Activated CD8-positive, alpha-beta memory T cell treated with anti-CD3 and anti-CD28 coated beads, Interleukin-2, amount 50 U/mL, for 4 hours (primary cell): Measurements from ENCODE around the gene TEX48.

ENCODE experiments used
- DNase-seq: peaks from one replicate; pipeline ENCODE4 v3.0.0-alpha.2; 2020

TEX48 gene

DNA sequence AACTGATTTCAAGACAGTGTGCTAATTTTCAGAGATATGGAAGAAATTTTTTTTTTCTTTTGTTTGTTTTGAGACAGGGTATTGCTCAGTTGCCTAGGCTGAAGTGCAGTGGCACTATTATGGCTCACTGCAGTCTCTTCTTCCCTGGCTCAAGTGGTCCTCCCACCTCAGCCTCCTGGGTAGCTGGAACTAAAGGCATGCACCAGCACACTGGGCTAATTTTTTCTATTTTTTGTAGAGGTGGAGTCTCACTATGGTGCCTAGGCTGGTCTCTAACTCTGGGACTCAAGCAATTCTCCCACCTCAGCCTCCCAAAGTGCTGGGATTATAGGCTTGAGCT lies 9.9 kb upstream of the TEX48 start:
- no peak for DNase-seq

DNA sequence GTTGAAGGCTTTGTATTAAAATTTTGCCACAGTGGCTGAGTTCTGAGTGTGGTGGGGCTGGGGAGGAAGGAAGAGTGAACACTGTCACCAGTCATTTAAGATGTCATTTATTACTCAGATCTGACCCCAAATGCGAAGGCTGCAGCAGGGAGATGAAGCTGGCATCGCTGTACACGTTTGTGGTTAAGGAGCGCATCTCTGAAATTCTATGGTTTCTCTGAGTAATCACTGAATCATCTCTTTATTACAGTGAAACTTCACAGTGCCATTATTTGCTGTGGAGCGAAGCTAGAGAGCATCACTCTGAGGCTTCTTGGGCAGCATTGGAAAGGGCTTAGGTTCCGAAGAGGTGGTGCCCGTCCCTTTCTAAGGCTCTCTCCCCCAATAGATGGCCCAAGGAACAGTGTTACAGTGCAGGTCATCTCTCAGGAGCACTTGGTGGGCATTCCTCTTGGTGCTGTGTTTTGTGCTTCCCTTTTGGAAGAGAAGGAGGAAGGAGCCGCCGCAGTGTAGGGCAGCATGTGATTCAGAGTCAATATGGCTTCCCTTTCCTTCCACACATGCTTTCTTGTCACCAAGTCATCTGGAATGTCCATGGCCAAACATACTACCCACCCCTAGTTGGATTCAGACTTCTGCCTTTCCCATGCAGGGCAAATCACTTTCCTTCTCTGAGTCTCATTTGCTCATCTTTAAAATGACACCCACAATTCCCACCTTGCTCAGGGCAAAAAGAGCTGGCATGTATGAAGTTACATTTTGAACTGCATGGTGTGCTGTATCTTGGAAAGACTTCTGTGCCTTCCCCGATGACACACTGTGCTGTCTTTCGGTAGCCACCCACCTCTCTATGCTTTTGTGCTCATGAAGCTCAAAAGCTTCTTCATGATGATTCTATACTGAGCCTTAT lies 9.3 kb upstream of the TEX48 start:
- DNase-seq = peak; percentile 51

DNA sequence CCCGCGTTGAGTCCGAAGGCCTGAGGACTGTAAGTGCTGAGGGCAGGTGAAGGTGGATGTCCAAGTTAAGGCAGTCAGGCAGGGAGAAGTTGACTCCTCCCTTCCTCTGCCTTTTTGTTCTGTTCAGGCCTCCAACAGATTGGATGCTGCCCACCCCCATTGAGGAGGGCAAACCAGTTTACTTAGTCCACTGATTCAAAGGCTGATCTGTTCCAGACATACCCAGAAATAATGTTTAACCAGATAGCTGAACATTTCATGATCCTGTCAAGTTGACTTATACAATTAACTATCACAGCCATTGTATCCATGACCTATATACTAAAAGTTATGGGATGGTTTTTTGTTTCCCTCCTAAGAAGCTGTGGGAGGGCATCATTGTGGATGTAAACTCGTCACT lies 8.3 kb upstream of the TEX48 start:
- DNase-seq = no peak

DNA sequence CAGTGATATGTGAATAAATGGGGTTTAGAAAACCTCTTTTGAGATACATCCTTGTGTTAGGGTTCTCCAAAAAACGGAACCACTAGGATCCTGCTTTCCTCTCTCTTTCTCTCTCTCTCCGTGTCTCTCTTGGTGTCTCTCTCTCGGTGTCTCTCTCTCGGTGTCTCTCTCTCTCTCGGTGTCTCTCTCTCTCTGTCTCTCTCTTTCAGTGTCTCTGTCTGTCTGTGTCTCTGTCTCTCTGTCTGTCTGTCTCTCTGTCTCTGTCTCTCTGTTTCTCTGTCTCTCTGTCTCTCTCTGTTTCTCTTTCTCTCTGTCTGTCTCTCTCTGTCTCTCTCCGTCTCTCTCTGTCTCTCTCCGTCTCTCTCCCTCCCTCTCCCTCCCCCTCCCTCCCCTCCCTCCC lies 7.8 kb upstream of the TEX48 start:
- DNase-seq = no peak

DNA sequence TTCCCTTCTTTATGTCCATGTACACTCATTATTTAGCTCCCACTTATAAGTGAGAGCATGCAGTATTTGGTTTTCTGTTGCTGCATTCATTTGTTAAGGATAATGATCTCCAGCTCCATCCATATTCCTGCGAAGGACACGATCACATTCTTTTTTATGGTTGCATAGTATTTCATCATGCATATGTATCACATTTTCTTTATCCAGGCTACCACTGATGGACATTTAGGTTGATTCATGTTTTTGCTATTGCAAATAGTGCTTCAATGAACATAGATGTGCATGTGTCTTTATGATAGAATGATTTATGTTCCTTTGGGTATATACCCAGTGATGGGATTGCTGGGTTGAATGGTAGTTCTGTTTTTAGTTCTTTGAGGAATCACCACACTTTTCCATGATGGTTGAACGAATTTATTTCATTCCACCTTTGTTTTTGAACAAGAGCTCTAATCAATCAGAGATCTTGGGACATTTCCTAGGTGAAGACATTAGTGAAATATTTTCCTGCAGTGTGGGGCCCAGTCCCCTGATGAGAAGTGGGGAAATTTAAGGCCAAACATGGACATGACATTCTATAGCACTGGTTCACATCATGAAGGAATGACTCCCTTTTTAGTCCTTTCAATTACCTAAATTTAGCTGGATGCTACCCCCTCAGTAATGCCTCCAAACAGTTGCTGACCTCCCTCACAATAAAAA lies 7.1 kb upstream of the TEX48 start:
- no peak for DNase-seq

DNA sequence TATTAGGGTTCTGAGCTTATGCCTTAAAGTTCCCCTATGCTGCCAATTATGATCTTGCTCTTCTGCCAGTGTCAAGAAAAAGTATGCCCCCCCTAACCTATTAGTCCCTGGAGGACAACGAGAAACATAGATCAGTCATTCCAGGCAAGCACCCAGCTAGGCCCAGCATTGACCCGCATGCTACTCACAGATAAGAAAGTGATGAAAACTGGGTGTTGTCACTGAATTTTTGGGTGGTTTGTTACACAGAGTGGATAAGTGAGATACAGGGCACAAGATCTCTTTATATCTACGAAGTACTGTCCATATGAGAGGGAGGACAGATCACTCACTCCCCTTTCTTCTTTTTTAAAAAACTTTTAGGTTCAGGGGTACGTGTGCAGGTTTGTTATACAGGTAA lies 6.4 kb upstream of the TEX48 start:
- no peak for DNase-seq

DNA sequence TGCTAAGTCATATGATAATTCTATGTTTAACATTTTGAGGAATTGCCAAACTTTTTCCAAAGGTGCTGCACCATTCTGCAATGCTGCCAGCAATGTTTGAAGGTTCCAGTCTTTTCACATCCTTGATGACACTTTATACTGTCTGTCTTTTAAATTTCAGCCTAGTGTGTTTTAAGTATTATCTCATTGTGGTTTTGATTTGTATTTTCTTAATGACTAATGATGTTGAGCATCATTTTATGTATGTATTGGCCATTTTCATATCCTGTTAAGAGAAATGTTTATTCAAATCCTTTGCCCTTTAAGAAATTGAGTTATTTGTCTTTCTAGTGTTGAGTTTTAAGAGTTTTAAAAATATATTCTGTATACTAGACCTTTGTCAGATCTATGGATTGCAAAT lies 5.0 kb upstream of the TEX48 start:
- DNase-seq = no peak

DNA sequence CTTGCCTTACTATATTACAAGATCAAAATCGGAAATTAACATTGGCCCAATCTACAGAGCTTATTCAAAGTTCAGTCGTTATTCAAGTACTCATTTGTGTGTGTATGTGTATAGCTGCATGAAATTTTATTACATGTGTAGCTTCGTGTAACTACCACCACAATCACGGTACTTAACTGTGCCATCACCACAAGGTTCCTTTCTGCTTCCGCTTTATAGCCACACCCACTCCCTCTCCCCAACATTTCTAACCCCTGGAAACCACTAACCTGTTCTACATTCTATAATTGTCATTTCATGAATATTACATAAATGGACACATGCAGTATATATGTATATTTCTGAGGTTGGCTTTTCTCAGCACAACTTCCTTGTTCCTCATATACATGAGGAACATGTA lies 4.0 kb upstream of the TEX48 start:
- no peak for DNase-seq

DNA sequence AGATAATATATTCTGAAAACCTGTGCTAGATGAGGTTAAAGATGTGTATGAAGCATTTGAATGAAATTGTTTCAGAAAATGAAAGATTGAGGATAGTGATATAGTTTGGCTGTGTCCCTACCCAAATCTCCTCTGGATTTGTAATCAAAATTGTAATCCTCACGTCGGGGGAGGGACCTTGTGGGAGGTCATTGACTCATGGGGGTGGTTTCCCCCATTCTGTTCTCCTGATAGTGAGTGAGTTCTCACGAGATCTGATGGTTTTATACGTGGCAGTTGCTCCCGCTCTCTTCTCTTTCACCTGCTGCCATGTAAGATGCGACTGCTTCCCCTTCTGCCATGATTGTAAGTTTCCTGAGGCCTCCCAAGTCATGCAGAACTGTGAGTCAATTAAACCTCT lies 2.0 kb upstream of the TEX48 start:
- DNase-seq = no peak

DNA sequence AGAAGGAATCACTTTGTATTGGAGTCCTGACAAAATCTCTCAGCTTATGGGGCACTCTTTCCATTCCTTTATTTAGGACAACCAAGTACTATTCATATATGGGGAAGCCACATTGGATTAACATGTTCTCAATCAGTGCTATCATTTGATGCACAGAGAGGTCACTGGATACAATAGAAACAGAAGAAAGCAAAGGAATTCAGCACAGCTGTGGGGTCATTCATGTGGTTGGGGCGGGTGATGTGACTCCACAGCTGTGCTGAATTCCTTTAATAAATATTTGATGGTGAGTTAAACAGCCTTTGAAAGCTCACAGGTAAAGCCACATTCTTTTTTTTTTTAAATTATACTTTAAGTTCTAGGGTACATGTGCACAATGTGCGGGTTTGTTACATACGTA lies 854 bp upstream of the TEX48 start:
- DNase-seq = no peak

DNA sequence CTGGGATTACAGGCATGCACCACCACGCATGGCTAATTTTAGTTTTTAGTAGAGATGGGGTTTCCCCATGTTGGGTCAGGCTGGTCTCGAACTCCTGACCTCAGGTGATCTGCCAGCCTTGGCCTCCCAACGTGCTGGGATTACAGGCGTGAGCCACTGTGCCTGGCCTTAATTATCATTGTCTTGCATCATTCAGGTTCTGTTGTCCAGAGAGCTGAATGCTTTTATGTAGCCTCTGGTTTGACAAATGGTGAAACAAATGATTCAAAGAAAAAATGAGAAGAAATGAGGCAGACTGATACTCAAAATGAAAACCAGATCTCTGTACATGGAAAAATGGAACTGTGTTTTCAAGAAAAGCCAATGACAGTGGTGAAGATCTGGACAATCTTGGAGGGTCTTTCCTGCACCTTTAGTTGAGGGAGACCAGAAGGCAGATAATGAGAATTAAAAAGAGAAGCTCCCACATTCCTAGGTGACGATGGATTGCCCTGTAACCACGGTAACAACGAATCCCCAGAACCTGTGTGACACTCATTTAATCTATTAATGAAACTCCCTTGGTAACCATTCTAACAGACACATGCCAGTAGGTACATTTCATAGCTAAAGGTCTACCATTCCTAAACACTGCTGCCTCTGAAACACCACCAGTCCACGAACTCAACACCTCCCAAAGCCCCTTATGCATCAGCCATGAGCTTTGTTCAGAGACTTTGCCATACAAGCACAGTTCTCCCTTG lies 1.6 kb downstream of the TEX48 start:
- DNase-seq = no peak

DNA sequence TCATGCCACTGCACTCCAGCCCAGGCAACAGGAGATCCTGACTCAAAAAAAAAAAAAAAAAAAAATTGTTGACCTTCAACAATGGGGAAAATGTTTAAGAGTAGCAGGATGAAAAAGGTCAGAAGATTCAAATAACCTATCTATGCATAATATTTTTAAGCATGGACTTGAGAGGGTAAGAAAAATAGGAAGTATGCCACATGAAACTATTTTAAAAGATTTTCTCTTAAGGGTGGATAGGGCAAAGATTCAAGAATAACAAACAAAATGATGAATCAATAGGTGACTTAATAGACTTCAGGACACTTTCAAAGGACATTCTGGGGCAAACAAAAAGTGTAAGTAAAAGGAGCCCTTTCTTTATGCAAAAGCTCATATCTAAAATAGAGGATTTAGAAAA lies 3.2 kb downstream of the TEX48 start:
- DNase-seq = no peak

DNA sequence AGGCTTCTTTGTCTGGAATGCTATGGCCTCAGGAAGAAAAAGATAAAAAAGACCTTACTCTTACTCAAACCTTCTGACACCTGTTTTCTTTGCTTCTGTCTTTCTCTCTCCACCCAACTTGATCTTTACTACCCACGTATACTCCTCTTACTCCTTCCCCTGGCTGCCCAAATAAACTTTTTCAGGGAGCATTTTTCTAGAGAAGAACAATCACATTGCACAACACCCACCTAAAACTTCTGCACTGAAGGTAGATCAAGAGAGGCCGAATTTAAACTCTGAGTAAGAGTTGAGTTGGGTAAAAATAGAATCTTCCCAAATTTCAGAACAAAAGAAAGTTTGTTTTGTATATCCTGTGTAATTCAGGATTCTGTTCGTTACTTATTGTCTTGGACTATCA lies 3.9 kb downstream of the TEX48 start:
- DNase-seq = no peak

DNA sequence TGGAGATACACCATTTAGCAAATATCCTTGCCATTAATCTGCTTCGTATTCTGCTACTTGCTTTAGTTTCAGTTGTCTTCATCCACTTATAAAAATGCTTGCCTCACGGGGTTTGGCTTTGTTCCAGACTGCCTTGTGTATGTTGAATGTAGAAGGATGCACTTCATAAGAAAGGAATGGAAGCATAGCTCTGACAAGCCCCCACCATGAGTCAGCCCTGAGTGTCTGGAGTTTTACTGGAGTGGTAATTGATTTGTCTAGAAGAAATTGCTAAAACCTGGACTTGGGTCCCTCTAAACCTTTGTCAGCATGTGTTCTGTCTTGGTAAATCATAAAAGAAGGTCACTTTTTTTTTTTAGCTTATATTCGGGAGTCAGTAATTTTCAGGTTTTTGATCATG lies 4.6 kb downstream of the TEX48 start:
- DNase-seq = no peak

DNA sequence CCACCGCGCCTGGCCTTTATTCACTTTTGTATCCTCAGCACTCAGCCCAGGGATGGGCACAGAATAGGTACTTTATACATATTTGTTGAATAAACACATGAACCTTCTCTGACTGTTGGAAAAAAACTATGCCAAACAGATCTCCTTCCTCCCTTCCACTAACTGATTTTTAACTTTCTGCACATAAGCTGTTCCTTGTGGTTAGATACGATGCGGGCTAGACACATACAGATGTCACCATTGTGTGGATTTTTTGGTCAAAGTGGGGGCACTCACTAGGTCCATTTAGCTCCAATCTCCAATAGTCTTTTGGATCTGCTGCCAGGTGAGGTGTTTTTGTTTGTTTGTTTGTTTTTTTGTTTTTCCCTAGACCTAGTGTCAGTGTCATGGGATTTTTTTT lies 5.1 kb downstream of the TEX48 start:
- no peak for DNase-seq

DNA sequence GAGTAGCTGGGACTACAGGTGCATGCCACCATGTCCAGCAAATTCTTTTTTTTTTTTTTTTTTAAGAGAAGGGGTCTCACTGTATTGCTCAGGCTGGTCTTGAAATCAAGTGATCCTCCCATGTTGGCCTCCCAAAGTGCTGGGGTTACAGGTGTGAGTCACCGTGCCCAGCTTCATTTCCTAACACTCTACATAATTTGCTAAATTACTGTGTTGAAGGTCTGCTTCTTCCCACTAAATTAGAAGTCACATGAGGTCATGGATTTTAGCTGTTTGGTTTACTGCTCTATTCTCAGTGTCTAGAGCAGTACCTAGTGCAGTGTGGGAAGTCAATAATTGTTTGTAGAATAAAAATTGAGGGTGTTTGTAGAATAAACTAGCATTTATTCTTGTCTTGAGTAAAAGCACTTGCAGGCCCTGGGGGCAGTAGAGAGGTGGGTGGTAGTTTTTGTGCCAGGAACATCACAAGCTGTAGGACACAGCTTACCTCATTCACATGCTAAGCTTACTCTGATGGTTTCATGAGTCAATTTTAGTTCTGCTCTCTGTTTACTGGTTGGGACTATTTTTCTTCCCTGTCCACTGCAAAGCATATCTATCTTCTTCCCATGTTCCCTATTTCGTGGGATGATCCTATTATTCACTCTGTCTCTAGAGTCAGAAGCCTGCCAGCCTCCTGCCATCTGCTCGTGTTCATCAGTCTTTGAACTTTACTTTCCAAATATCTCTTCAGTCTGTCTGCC lies 7.0 kb downstream of the TEX48 start:
- no peak for DNase-seq

DNA sequence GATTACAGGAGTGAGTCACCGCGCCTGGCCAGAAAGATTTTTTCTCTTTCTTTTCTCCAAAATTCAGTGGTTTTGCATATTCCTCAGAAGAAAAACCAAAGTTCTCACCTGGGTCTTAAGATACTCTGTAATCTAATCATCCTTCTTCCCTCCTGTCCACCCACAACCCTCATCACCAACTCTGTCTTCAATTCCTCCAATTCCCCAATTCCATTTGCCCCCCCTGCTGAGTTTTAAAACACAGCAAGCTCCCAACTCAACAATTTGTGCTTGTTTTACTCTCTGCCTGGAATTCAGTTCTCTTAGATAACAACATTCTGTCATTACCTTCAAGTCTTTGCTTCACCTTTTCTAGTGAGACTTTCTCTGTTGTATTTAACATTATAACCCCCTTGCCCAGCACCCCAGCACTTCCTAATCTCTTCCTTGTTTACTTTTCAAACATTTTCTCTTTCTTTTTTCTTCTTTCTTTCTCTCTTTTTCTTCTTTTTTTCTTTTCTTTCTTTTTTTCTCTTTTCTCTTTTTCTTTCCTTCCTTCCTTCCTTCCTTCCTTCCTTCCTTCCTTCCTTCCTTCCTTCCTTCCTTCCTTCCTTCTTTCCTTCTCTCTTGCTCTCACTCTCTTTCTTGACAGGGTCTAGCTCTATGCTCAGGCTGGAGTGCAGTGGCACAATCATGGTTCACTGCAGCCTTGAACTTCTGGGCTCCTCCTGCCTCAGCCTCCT lies 7.8 kb downstream of the TEX48 start:
- DNase-seq = no peak

DNA sequence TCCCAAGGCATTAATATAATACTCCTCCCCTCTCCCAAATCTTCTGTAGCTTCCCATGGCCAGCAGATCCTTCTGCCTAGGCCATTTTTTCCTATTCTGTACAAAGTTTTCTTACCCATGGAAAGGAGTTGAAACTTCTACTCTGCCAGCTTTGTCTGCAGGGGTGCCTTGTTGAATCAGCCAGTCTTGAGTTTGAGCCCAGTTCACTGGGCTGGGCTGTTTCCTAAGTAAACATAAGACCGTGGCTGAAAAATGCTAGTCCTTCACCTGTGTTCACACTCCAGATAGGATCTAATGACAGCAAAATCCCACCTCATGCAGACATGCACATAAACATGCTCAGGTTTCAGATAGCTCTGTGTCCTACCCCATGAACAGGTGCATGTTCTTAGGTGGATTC lies 10.4 kb downstream of the TEX48 start:
- DNase-seq = no peak

DNA sequence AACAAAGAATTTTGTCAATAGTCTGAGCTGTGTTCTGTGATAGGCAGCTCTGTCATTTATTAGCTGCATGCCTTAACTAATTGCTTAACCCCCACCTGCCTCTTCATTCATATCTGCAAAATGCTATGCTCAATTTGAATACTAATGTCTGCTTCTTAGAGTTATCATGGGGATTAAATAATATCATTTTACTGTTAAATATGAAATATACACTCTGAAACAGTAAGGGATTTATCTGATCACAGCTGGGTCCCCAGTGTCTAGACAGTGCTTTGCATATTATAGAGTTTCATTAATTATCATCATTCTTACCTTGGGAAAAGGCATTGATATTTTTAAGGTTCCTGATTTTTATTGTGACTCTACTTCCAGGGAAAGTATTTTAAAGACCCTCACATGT lies 12.0 kb downstream of the TEX48 start:
- DNase-seq = no peak

DNA sequence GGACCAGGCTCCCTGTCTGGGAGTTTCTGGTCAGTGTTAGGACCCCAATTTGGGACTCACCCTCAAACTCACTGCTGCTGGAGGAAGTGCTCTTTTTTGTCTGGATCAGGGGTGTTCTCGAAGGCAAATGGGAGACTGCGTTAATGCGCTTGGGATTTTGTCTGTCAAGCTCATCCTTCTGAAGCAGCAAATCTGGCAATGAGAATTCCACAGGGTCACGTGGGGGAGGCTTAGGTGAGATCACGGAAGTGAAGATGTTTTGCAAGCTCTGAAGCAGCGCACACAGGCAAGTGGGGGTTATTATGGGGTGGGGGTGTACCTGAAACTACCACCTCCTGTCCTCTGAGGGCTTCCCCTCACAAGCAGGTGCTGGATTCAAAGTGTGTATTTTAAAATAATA lies 13.8 kb downstream of the TEX48 start:
- DNase-seq = no peak

DNA sequence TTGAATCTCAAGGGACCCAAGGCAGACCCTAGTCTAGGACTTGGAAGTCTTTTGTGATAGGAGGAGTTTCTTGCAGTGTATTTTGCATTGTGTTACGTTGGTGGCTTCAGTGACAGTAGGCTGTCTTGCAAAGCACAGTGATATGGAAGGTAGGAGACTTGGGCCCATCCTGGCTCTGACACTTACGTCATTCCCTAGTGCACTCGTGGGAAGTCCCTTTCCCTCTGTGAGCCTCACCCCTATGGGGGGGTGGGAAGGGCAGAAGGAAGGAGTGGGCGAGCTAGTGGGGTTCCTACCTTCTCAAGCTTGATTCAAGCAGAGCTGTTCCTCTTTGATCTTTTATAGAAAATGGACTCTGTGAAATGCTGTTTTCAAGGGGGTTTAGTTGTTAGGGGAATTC lies 15.1 kb downstream of the TEX48 start:
- DNase-seq = no peak

DNA sequence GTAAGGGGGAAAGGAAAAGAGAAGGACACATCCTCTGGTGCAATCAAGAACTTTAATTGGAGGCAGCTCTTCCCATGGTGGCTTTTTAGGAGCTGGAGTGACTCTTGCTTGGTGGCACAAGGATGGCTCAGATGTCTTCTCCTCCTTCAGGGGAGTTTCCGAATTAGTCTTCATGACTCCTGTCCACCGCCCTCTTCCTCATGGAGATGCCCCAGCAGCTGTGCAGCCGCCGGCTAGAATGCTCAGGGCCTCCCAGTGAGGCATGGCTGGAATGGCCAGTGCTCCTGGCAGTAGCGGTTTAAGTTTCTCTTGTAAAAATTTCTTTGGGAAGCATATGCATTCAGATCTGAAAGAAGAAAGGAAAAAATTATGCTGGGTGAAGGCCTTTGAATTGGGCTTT lies 15.6 kb downstream of the TEX48 start:
- no peak for DNase-seq

DNA sequence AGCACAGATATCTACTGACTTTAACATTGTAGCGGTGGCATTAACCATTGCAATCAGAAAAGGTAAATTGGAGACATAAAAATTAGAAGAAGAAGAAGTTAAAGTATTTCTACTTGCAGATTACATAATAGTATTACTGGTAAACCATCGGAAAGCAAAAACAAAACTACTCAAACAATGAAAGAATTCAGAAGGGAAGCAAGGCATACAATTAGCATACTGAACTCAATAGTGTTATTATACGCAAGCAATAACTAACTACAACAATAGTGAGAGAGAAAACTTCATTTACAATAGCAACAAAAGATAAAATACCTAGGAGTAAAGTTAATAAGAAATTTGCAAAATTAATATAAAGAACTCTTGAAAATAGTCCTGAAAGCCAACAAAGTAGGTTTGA lies 17.8 kb downstream of the TEX48 start:
- DNase-seq = no peak
